GM18498 (cell line): ENCODE measurements around the gene RFC3.
"Not testable (repeated sequence)": the region's sequence is repeated elsewhere in the genome, so short reads cannot be mapped to it uniquely, and the experiment has no call there.

ENCODE experiments used
- ATAC-seq: cut with Tn5 transposase; IDR thresholded peaks from one replicate; pipeline ENCODE4 v1.9.1; 2021; ENCODE audit warnings: mild to moderate bottlenecking, moderate library complexity; ENCODE audit not compliant: unreplicated experiment

The RFC3 gene

GRCh38 chr13:33806470-33807248, 11.3 kb upstream of the RFC3 start:
- ATAC-seq: no peak

GRCh38 chr13:33812829-33813228, 5.1 kb upstream of the RFC3 start:
- ATAC-seq: not testable (repeated sequence)

- no peak for ATAC-seq
Observed at GRCh38 chr13:33815011-33815550, 2.9 kb upstream of the RFC3 start.

GRCh38 chr13:33816912-33817311, 1.0 kb upstream of the RFC3 start:
- ATAC-seq: no peak

- peak; percentile 4 for ATAC-seq
Observed at GRCh38 chr13:33817513-33817900, 442 bp upstream of the RFC3 start.

GRCh38 chr13:33825083-33825482, 7.1 kb downstream of the RFC3 start:
- no peak for ATAC-seq

- ATAC-seq: no peak
Observed at GRCh38 chr13:33827139-33827538, 9.2 kb downstream of the RFC3 start.

GRCh38 chr13:33828431-33829129, 10.6 kb downstream of the RFC3 start:
- ATAC-seq: no peak

- ATAC-seq: no peak
Observed at GRCh38 chr13:33832872-33833271, 14.9 kb downstream of the RFC3 start.

GRCh38 chr13:33838647-33839046, 20.7 kb downstream of the RFC3 start:
- ATAC-seq: no peak

GRCh38 chr13:33840402-33840801, 22.5 kb downstream of the RFC3 start:
- ATAC-seq: no peak

- no peak for ATAC-seq
Observed at GRCh38 chr13:33842207-33842606, 24.3 kb downstream of the RFC3 start.

GRCh38 chr13:33842986-33843385, 25.0 kb downstream of the RFC3 start:
- no peak for ATAC-seq

- ATAC-seq: no peak
Observed at GRCh38 chr13:33845572-33846302, 27.8 kb downstream of the RFC3 start.

GRCh38 chr13:33846303-33847062, 28.5 kb downstream of the RFC3 start:
- ATAC-seq: no peak

GRCh38 chr13:33849211-33849610, 31.3 kb downstream of the RFC3 start:
- ATAC-seq: no peak

GRCh38 chr13:33855371-33855895, 37.5 kb downstream of the RFC3 start:
- ATAC-seq: no peak

- no peak for ATAC-seq
Observed at GRCh38 chr13:33859691-33860303, 41.8 kb downstream of the RFC3 start.

- ATAC-seq: no peak
Observed at GRCh38 chr13:33860526-33860925, 42.6 kb downstream of the RFC3 start.

GRCh38 chr13:33862016-33862415, 44.1 kb downstream of the RFC3 start:
- ATAC-seq: no peak
